Stimulated activated CD8-positive, alpha-beta memory T cell treated with anti-CD3 and anti-CD28 coated beads, Interleukin-15, amount 100 ng/mL, for 4 hours (primary cell): ENCODE results near the gene CASP10.

Source experiments
- DNase-seq, 2 donors: peaks; one replicate each; pipeline ENCODE4 v3.0.0-alpha.2; 2020; ENCODE audit warnings: low read depth in 2 of 2

The CASP10 gene

GRCh38 chr2:201196003-201196402 lies 13.1 kb downstream of the CASP10 start:
- DNase-seq, result no peak

DNA sequence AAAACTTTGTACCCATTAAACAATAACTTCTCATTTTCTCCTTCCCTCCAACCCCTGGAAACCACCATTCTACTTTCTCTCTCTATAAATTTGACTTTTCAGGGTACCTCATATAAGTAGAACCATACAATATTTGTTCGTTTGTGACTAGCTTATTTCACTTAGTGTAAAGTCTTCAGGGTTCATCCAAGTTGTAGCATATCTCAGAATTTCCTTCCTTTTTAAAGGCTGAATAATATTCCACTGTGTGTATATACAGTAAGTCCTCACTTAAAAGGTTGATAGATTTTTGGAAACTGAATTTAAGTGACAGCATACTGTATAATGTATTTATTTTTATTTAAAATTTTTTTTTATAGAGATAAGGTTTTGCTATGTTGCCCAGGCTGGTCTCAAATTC lies 13.9 kb downstream of the CASP10 start:
- no peak for DNase-seq

GRCh38 chr2:201197781-201198180 lies 14.8 kb downstream of the CASP10 start:
- DNase-seq, result no peak

DNA sequence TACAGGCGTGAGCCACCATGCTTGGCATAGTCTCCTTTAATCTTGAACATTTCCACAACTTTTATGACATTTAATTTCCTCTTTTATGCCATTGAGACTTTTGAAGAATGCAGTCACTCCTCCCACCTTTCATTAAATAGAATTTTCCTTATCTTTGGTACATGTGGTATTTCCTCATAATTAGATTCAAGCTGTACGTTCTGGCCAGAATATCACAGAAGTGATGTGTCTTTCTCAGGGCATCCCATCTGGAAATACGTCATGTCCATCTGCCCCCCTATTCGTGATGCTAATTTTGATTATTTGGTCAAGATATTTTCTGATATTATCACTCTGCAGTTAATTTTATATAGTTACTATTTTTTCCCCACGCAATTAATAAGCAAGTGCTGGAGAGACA lies 16.9 kb downstream of the CASP10 start:
- DNase-seq, result no peak

GRCh38 chr2:201200345-201200744 lies 17.4 kb downstream of the CASP10 start:
- DNase-seq, result no peak

- DNase-seq, result no peak
These were observed 18.4 kb downstream of the CASP10 start for GRCh38 chr2:201201371-201201770.

DNA sequence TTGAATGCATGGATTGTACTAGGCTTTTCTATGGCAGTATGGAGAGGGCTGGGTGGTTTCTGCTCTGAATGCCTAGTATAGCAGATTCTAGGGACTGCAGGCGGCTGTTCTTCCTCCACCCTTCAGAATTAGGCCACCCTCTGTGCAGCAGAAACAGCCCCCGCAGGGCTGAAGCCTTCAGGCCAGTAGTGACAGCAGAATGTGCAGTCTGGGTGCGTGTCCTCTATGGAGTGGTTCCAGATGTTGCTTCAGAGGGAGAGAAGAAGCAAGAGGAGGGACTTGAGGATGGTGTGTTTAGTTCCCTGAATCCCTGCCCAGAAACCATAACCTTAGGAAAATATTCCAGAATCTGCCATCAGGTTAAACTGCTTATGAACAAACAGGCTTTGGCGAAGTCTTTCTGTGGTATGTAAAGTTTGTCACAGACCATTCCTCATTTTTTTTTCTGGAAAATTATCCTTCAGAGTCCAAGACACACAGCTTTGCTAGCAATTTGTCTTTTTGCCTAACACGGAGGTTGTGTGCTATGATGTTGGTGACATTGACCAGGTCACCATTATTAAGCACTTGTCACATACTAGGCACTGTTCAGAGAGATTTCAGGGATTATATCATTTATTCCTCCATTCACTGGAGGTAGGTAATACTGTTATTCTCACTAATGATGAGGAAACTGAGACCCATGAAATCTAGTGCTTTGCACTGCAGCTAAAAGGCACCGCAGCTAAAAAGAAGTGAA lies 21.1 kb downstream of the CASP10 start:
- DNase-seq, result no peak

DNA sequence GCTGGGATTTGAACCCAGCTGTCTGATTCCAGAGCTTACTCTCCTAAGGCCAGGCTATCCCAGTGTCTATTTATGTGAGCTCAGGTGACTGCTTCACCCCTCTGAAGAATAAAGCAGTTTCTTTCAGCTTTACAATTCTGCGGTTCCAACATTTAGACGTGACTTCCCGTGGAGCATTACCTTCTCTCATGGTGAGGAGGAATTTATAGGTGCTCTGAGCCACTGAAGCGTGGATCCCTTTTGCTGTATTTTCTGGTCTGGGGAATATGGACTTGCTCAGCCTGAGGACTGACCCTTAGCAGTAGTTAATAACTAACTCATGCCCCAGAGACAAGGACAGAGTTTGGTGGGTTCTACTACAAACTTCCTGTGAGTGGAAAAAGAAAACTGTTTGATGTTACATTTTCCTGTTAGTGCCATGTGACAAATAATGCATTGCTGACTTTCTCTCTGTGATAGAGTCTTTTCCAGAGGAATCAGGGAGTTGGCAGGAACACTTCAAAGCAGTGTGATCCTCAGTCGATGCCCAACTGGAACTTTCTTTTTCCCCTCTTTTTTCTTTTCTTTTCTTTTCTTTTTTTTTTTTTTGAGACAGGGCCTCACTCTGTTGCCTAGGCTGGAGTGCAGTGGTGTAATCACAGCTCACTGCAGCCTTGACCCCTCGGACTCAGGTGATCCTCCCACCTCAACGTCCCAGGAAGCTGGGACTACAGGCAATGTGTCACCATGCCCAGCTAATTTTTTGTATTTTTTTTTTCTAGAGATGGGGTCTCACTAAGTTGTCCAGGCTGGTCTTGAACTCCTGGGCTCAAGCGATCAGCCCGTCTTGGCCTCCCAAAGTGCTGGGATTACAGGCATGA lies 21.9 kb downstream of the CASP10 start:
- DNase-seq, result no peak

DNA sequence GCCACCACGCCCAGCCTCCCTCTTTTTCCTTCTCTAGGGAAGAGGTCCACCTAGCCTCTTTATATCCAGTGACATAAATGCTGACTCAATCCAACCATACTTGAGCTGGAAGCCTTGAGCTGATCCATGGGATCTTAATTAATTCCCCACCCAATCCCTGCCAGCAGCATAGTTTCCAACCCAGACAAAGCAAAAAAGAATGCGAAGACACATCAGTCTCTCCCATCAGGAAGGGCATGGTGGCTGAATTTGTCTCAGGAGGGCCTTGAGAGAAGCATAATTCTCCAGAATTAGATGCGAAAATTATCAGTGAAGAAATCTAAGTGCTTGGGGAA lies 22.5 kb downstream of the CASP10 start:
- DNase-seq, result no peak

GRCh38 chr2:201208563-201209252 lies 25.8 kb downstream of the CASP10 start:
- DNase-seq, result no peak

DNA sequence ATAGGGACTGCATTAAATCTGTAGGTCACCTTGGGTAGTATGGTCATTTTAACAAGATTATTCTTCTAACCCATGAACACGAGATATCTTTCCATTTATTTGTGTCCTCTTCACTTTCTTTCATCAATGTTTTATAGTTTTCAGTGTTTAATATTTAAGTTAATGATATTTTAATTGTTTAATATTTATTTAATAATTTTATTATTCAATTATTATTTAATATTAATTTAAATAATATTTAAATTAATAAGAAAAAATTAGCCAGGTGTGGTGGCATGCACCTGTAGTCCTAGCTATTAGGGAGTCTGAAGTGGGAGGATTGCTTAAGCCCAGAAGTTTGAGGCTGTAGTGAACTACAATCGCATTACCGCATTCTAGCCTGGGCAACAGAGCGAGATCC lies 33.0 kb downstream of the CASP10 start:
- no peak for DNase-seq

- no peak for DNase-seq
These were observed 34.0 kb downstream of the CASP10 start for GRCh38 chr2:201216918-201217317.

- no peak for DNase-seq
These were observed 35.8 kb downstream of the CASP10 start for GRCh38 chr2:201218780-201219179.

DNA sequence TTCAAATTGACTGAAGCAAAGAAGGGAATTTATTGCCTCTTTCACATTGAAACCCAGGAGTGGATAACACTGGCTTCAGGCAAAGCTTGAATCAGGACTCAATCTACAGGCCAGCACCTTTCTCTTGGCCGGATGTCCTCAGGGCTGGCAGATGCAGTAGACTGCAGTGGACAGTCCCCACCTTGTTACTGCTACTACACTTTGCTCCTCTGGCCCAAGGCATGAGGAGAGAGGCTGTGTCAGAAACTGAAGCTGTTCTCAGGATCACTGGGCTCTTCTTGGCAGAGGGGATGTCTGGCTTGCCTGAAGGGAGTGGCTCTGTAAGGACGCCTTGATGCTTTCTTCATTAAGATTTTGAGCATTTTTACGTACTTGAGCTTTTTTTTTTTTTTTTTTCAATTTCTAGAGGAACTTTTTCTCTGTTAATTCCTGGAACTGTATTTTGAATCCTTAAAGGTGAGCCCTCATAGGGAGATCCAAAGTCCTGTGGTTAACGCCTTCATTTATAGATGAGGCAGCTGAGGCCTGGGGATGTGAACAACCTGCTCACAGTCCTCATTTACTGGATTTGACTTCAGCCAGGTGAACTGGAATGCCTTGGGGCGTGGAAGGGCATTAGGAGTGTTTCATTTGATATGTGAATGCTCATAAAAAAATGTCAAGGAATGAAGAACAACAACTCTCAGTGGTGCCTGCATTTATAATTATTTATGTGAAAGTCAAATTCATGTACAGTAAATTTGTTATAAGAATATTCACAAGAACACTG lies 36.6 kb downstream of the CASP10 start:
- no peak for DNase-seq

DNA sequence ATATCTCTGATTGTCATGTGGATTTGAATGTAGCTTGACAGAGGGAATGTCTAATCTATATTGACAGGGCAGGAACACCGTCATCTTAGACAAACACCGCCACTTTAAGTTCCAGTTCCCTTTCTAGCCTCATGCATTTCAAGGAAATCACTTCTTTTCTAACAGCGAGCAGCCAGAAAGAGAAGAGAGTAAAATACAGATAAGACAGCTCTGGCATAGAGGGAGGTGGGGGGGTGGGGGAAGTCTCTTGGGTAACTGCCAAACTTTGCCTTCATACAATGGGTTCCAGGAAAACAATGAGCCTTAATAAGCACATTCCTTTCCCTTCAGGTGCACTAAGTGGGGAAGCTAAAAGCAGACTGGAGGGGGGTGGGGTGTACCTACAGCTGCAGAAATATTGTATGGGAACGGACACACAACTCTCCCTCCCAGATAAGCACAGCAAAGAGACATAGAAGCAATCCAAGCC lies 37.2 kb downstream of the CASP10 start:
- no peak for DNase-seq

DNA sequence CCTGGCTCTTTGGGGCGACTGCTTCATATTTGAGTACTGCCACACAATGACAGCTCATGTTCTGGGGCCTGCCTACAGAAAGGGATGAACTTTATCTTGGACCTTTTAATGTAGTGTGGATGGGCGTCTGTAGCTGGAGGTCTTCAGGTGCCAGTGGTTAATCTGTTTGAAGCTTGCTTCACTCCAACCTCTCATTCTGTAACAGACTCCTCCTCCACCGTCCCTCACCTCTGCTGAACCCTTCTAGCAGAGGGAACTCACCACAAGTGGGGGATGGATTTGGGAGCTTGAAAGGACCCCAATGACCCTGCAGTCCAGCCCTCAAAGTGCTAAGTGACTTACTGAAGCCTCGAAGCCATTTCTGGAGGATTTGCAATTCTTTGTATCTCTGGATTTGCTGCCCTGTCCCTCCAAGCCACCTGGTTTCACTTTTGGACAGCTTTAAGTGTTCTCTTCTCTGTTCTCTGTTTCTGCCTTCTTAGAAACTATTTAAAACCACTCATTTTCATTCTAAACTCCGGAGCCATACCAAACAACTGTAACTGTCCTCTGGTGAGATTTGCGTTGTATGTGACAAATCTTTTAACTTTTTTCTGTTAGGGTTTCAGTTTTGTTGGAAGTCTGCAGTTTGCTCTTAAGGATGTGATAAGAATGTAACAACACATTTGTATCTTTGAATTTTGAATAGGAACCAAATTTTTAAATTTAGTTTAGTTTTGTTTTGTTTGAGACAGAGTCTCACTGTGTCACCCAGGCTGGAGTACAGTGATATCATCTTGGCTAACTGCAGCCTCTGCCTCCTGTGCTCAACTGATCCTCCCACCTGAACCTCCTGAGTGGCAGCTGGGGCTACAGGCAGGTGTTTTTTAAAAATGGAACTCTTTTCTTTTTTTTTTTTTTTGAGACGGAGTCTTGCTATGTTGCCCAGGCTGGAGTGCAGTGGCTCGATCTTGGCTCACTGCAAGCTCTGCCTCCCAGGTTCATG lies 40.4 kb downstream of the CASP10 start:
- DNase-seq, result no peak

- no peak for DNase-seq
These were observed 45.5 kb downstream of the CASP10 start for GRCh38 chr2:201228271-201228911.

DNA sequence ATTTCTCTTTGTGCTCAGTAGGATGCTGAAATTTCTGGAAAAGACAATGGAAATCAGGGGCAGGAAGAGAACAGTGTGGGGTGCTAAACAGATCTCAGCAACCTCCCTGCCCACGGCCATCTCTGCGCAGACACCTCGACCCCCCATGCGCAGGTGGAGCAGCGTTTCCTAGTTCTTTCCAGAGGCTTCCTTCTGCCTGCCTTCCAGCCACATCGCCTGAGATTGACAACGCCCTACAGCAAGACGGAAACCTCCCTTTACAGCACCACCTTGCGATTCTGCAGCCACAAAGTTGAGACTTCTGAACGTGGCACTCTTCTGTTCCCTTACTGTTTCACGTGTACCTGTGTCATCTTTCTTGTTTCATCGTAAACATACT lies 46.0 kb downstream of the CASP10 start:
- DNase-seq, result no peak

- DNase-seq, result peak; percentile 61 to 82
These were observed 49.0 kb downstream of the CASP10 start for GRCh38 chr2:201231781-201232466.

DNA sequence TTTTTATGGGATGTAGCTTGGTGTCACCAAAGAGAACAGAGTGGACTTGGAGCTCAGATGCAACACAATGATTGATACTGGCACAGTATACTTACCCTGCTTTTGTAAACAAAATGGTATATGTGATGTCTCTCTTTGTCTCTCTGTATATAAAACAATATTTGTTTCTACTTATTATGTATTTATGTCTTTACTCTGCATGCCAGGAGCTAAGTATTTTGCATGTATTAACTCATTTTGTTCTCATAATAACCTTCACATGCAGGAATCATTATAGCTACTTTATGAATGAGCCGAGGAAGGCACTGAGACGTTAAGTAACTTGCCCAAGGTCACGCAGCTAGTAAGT lies 49.5 kb downstream of the CASP10 start:
- DNase-seq, result no peak
